Peyer's patch (tissue), 4 donors: Measurements from ENCODE around the gene PI4KA.
"Not testable (repeated sequence)": the region's sequence is repeated elsewhere in the genome, so short reads cannot be mapped to it uniquely, and the experiment has no call there.

Experiments
- CTCF ChIP-seq, 6 experiments: fragments of 450-650 bp in 4 of 6; fragments of 200-600 bp in 2 of 6; sonication (generic) in 1 of 6; IDR thresholded peaks; one replicate each; pipeline ENCODE4 v1.5.1; 2017 to 2019; ENCODE audit warnings: antibody characterized with exemption in 6 of 6, mild to moderate bottlenecking in 3 of 6, moderate library complexity in 1 of 6
- POLR2A ChIP-seq, 2 donors: fragments of 450-650 bp; IDR thresholded peaks; one replicate each; pipeline ENCODE4 v1.5.1; 2017; ENCODE audit warnings: antibody characterized with exemption in 2 of 2, mild to moderate bottlenecking in 2 of 2, moderate library complexity in 2 of 2

GRCh38 chr22:20821717-20822239, 36.8 kb downstream of the PI4KA start:
- not testable (repeated sequence) for TF ChIP-seq CTCF, POLR2A (IDR thresholded peaks at IDR 0.05)
